SK-N-MC (cell line): Measurements from ENCODE around the gene DNAI7.

Experiments
- EZH2 ChIP-seq: fragments of 200-600 bp; sonication (generic); IDR thresholded peaks from one replicate; pipeline ENCODE4 v1.6.1; 2017; ENCODE audit warnings: antibody characterized with exemption
- POLR2AphosphoS5 ChIP-seq: IDR thresholded peaks from 2 replicates; pipeline ENCODE4 v1.6.1; 2012; ENCODE audit warnings: mild to moderate bottlenecking, low read depth, low read length, borderline replicate concordance

- TF ChIP-seq POLR2AphosphoS5 (no peak), EZH2 (no peak)
These were observed 125.7 kb downstream of the DNAI7 start for GRCh38 chr12:25069224-25069623.
